GM12878 (cell line): Measurements from ENCODE around the gene PRSS33. TPM values are rescaled to one million over a fixed set of nuclear protein-coding genes. Genes with fewer than 3 reads are reported as not detected.

ENCODE experiments used
- ATAC-seq: fragments of 200-7000 bp; cut with Tn5 transposase; 3 replicates; pipeline ENCODE4 v1.9.1; 2020; ENCODE audit warnings: mild to moderate bottlenecking, moderate library complexity
- BruUV-seq: library from RNA; stranded (reverse); fragments of 400-500 nt; replicated peaks from 2 replicates; lab custom pipeline; 2021; lab: Mats Ljungman, UMichigan
- CTCF ChIA-PET: fragments of 300-600 bp; sonication (Branson Sonifier 250); formaldehyde crosslinking; extraction: SDS; loops from one replicate; lab custom pipeline; 2021; ENCODE audit warnings: inconsistent platforms; lab: Yijun Ruan, JAX
- POLR2A ChIA-PET: fragments of 350-600 bp; formaldehyde crosslinking; extraction: SDS; loops from one replicate; lab custom pipeline; 2021; ENCODE audit warnings: inconsistent platforms; lab: Charles Lee
- RAD21 ChIA-PET: fragments of 300-600 bp; sonication (Branson Sonifier 250); formaldehyde crosslinking; loops from one replicate; lab custom pipeline; 2023; ENCODE audit warnings: antibody characterized with exemption; ENCODE audit not compliant: unreplicated experiment; lab: Charles Lee
- SMC1A ChIA-PET: fragments of 300-600 bp; sonication (Branson Sonifier 250); formaldehyde crosslinking; loops from one replicate; lab custom pipeline; 2023; ENCODE audit not compliant: unreplicated experiment, uncharacterized antibody; lab: Charles Lee
- DNase-seq: peaks from one replicate; pipeline ENCODE4 v3.0.0-alpha.2; 2011; ENCODE audit warnings: low read depth, low spot score
- FAIRE-seq: peaks from 3 replicates; lab custom pipeline; 2011; peaks lifted over from hg19 to GRCh38; lab: Jason Lieb, UNC
- H2AFZ ChIP-seq: 2 replicates; pipeline ENCODE4 v1.6.0; 2011; ENCODE audit warnings: low read depth, low read length, control low read depth; ENCODE audit not compliant: control insufficient read depth
- H3K27ac ChIP-seq: 2 replicates; pipeline ENCODE4 v1.5.1; 2011; ENCODE audit warnings: control low read depth; ENCODE audit not compliant: control insufficient read depth, insufficient read depth
- H3K27me3 ChIP-seq, 2 experiments: replicated peaks in 1 of 2; 2 replicates each; pipeline versions ENCODE4 v1.6.0 to v1.6.1; 2011; ENCODE audit warnings: low read length in 1 of 2; ENCODE audit not compliant: control insufficient read depth in 2 of 2, insufficient read depth in 2 of 2
- H3K36me3 ChIP-seq, 2 experiments: 2 replicates each; pipeline ENCODE4 v1.5.1; 2011; ENCODE audit warnings: low read length in 1 of 2; ENCODE audit not compliant: control insufficient read depth in 2 of 2, insufficient read depth in 2 of 2
- H3K4me1 ChIP-seq: 2 replicates; pipeline ENCODE4 v1.6.1; 2011; ENCODE audit warnings: mild to moderate bottlenecking, low read length, moderate library complexity, mixed read lengths; ENCODE audit not compliant: control insufficient read depth, insufficient read depth
- H3K4me2 ChIP-seq: 2 replicates; pipeline ENCODE4 v1.6.0; 2011; ENCODE audit warnings: control low read depth; ENCODE audit not compliant: control insufficient read depth, insufficient read depth
- H3K4me3 ChIP-seq: fragments of 200-600 bp; sonication (generic); 2 replicates; pipeline ENCODE4 v1.5.1; 2016
- H3K79me2 ChIP-seq: 2 replicates; pipeline ENCODE4 v1.6.0; 2011; ENCODE audit warnings: low read length; ENCODE audit not compliant: control insufficient read depth, insufficient read depth
- H3K9ac ChIP-seq: 2 replicates; pipeline ENCODE4 v1.8.0; 2011; ENCODE audit warnings: low read length, control low read depth, mixed read lengths; ENCODE audit not compliant: control insufficient read depth, insufficient read depth
- H3K9me3 ChIP-seq: replicated peaks from 3 replicates; pipeline ENCODE4 v1.5.1; 2011; ENCODE audit warnings: mild to moderate bottlenecking, low read length; ENCODE audit not compliant: control insufficient read depth, insufficient read depth
- H4K20me1 ChIP-seq: 2 replicates; pipeline ENCODE4 v1.6.0; 2011; ENCODE audit not compliant: control insufficient read depth, insufficient read depth
- BRCA1 ChIP-seq: IDR thresholded peaks from 2 replicates; pipeline ENCODE4 v1.6.1; 2011; ENCODE audit warnings: low read depth, low read length, improper control_type of control experiment
- DPF2 ChIP-seq: fragments of 450-650 bp; IDR thresholded peaks from 2 replicates; pipeline ENCODE4 v1.6.1; 2017; ENCODE audit warnings: mild to moderate bottlenecking
- EED ChIP-seq: sonication (generic); IDR thresholded peaks from 2 replicates; pipeline ENCODE4 v1.6.1; 2016; ENCODE audit warnings: antibody characterized with exemption, low read depth
- EGR1 ChIP-seq, 2 experiments: IDR thresholded peaks; 1 replicate in 1 of 2; 2 replicates in 1 of 2; pipeline ENCODE4 v1.6.1; 2011 to 2012; ENCODE audit warnings: low read depth in 2 of 2, low read length in 2 of 2, borderline replicate concordance in 1 of 2, mild to moderate bottlenecking in 1 of 2, moderate library complexity in 1 of 2
- FOXK2 ChIP-seq: fragments of 450-650 bp; IDR thresholded peaks from 2 replicates; pipeline ENCODE4 v1.6.1; 2017; ENCODE audit warnings: mild to moderate bottlenecking, moderate library complexity
- GABPA ChIP-seq: IDR thresholded peaks from 2 replicates; pipeline ENCODE4 v1.6.1; 2014; ENCODE audit warnings: antibody characterized with exemption, low read depth, mild to moderate bottlenecking, inconsistent platforms
- NFIC ChIP-seq: IDR thresholded peaks from 2 replicates; pipeline ENCODE4 v1.6.1; 2012; ENCODE audit warnings: low read depth, mild to moderate bottlenecking, inconsistent platforms, low read length, moderate library complexity
- POLR2AphosphoS2 ChIP-seq: IDR thresholded peaks from 2 replicates; pipeline ENCODE4 v1.6.1; 2011; ENCODE audit warnings: low read depth, mild to moderate bottlenecking, low read length, improper control_type of control experiment, moderate library complexity
- RFX5 ChIP-seq: IDR thresholded peaks from 2 replicates; pipeline ENCODE4 v1.6.1; 2011; ENCODE audit warnings: low read depth, low read length, improper control_type of control experiment
- SUPT20H ChIP-seq: IDR thresholded peaks from 2 replicates; pipeline ENCODE4 v1.6.1; 2011; ENCODE audit warnings: low read depth, mild to moderate bottlenecking, low read length, moderate library complexity, borderline replicate concordance; ENCODE audit not compliant: control insufficient read depth
- TAF1 ChIP-seq: IDR thresholded peaks from 2 replicates; pipeline ENCODE4 v1.6.1; 2011; ENCODE audit warnings: mild to moderate bottlenecking, low read depth, low read length, borderline replicate concordance
- ZBTB33 ChIP-seq: fragments of 450-650 bp; IDR thresholded peaks from 2 replicates; pipeline ENCODE4 v1.6.1; 2017; ENCODE audit warnings: mild to moderate bottlenecking
- ZNF592 ChIP-seq: fragments of 450-650 bp; IDR thresholded peaks from 2 replicates; pipeline ENCODE4 v1.6.1; 2017; ENCODE audit warnings: mild to moderate bottlenecking, moderate library complexity
- WGBS: methylation state at CpG from one replicate; pipeline ENCODE4 v1.1.6; 2016; ENCODE audit warnings: low lambda C conversion rate; ENCODE audit not compliant: insufficient replicate concordance, insufficient coverage; ENCODE audit errors: missing lambda C conversion rate; 5-methylcytosine and 5-hydroxymethylcytosine counted together
- in situ Hi-C: fragments of 300-500 bp; cut with MboI; formaldehyde crosslinking; loops from 9 replicates; pipeline ENCODE4 v1.14.3; 2018; ENCODE audit warnings: mixed read lengths
- intact Hi-C: fragments of 100-400 bp; cut with micrococcal nuclease; formaldehyde crosslinking; loops from one replicate; pipeline ENCODE4 v1.14.2; 2022; ENCODE audit not compliant: unreplicated experiment
- polyA plus RNA-seq, 11 experiments: library from polyadenylated mRNA; depleted of rRNA in 4 of 11; unstranded in 6 of 11; stranded (reverse) in 5 of 11; fragments of >200 nt; fragmentation: Nextera tagmentation in 4 of 11; fragmentation: Illumina TruSeq in 1 of 11; extraction: Ambion mirVana in 4 of 11; extraction: Trizol in 1 of 11; gene quantifications; 1 replicate in 1 of 11; 2 replicates in 10 of 11; pipeline versions ENCODE4 v1.2.1 to v1.2.3, GENCODE V29; 2011 to 2016; ENCODE audit warnings: inconsistent platforms in 2 of 11, missing spikeins in 2 of 11, low read depth in 1 of 11
- total RNA-seq, 4 experiments: library from RNA; depleted of rRNA in 3 of 4; stranded (reverse); fragments of >200 nt in 3 of 4; fragmentation: Illumina TruSeq in 1 of 4; extraction: Trizol in 1 of 4; gene quantifications; 2 replicates each; pipeline versions ENCODE4 v1.2.1 to v1.2.3, GENCODE V29; 2013 to 2021

PRSS33 gene
- total and polyA plus RNA-seq, 10 of the 15 experiments (the other 5 are each of a cell fraction or from before 2014, with no cell fraction given) = not detected

DNA sequence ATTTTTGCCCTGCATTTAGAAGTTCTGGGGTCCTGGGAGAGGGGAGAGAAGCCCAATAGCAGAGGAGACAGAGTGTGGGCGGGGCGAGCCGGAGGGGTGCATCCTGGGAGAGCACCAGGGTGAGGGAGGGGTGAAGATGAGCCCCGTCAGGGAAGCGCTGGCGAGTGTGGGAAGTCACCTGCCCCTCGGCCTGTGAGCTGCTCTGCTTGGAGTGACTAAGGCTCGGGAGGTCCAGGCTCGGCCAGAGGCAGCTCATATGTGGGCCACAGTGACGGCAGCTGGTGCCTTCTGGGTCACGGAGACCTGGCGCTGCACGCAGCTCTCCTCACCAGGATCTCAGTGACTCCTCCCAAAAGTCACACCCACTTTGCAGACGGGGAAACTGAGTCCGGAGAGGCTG, 43.8 kb upstream of the PRSS33 start:
- 60% methylated on average over 15 of the region's 15 CpGs for whole genome bisulfite sequencing
- ATAC-seq (no peak), FAIRE-seq (no peak), DNase-seq (no peak)
- Histone ChIP-seq H3K27ac (no peak overlapping the region), H4K20me1 (no peaks in the 10 kb centered on the region), H3K36me3 (no peaks in the 10 kb centered on the region), H3K79me2 (no peaks in the 10 kb centered on the region), H3K4me3 (no peak overlapping the region), H3K4me2 (no peak overlapping the region), H3K4me1 (peaks cover 4% of the 10 kb centered on the region; the same call in 1 of the 2 replicates), H3K9ac (no peak overlapping the region), H3K9me3 (no peaks in the 10 kb centered on the region), H3K27me3 (no peaks in the 10 kb centered on the region), H2AFZ (no peak overlapping the region)
- POLR2A ChIA-PET = no interaction called here
- CTCF ChIA-PET = interaction anchor here (1.0 kb wide), 1 partner anchor 34 kb away, joined by 3 read pairs; no protein-coding TSS in a partner anchor
- RAD21 ChIA-PET = no interaction called here
- TF ChIP-seq DPF2 = no peak
- no peak for TF ChIP-seq RFX5
- no TSS peak for BruUV-seq
- in situ Hi-C loops = no loop called here
- SMC1A ChIA-PET = no interaction called here
- intact Hi-C loops = no loop called here

- Histone ChIP-seq H3K79me2 (no peaks in the 10 kb centered on the region), H3K4me2 (peak overlapping the region; percentile 35; the same call in 1 of the 2 replicates), H3K9ac (no peak overlapping the region; the same call in 1 of the 2 replicates), H3K27ac (no peak overlapping the region), H4K20me1 (no peaks in the 10 kb centered on the region), H3K9me3 (no peaks in the 10 kb centered on the region), H2AFZ (peak overlapping the region; percentile 46; the same call in 1 of the 2 replicates), H3K36me3 (no peaks in the 10 kb centered on the region), H3K4me3 (no peak overlapping the region), H3K27me3 (no peaks in the 10 kb centered on the region), H3K4me1 (peaks cover 4% of the 10 kb centered on the region; the same call in 1 of the 2 replicates)
- no peak for FAIRE-seq
- no TSS peak for BruUV-seq
- POLR2A ChIA-PET = interaction anchor here (0.5 kb wide), 1 partner anchor 151 kb away, joined by 3 read pairs; no protein-coding TSS in a partner anchor
- no peak for ATAC-seq
- in situ Hi-C loops = no loop called here
- RAD21 ChIA-PET = no interaction called here
- CTCF ChIA-PET = no interaction called here
- no peak for DNase-seq
- intact Hi-C loops = no loop called here
- 54% methylated on average over 5 of the region's 5 CpGs for WGBS
- SMC1A ChIA-PET = no interaction called here
- TF ChIP-seq NFIC (no peak), EED (no peak), GABPA (no peak), TAF1 (no peak), FOXK2 (no peak), ZBTB33 (no peak), EGR1 (IDR thresholded peaks at IDR 0.05; ENCODE audit: borderline replicate concordance in 1 of 2, low read depth in 2 of 2, low read length in 2 of 2) (no peak), BRCA1 (no peak), ZNF592 (no peak), POLR2AphosphoS2 (no peak), SUPT20H (no peak)
Measured at GRCh38 chr16:2830355-2830695, 43.0 kb upstream of the PRSS33 start.
